HG03060 (cell line): Measurements from ENCODE around the gene MR1.

Experiments used
- ATAC-seq: cut with Tn5 transposase; IDR thresholded peaks from one replicate; pipeline ENCODE4 v1.9.1; 2021; ENCODE audit warnings: low read depth, moderate number of reproducible peaks; ENCODE audit not compliant: unreplicated experiment

MR1 gene

DNA sequence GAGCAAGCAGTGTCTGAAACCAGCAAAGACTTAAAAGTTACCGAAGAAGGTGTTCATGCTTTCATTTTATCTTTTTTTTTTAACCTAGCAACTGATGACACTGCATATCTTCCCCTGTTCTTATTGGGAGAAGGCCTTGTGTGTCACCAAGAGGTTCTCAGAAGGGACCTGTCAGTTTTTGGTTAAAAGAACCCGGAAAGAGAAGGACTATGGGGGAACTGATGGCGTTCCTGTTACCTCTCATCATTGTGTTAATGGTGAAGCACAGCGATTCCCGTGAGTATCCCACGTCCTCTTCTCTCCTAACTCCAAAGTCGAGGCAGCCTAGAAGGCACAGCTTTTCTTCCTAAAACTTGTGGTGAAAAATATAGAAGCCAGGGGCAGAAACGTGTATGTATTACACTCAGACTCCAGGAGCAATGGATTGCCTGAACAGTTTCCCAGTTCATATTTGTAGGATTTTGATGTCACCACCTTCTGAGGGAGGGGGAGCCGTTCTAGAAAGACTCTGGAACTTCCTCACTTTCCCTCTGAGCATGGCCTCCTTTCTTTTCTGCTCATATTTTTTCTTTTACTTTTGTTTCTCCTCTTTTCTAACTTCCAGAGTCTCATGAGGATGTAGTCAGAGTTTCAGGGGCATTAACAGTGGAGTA is at the start of gene MR1:
MR1 (plus strand) TSS at position 185 of the 653 bp plus-strand sequence; CDS start at position 210, 25 bp downstream.
- peak; percentile 96 for ATAC-seq

DNA sequence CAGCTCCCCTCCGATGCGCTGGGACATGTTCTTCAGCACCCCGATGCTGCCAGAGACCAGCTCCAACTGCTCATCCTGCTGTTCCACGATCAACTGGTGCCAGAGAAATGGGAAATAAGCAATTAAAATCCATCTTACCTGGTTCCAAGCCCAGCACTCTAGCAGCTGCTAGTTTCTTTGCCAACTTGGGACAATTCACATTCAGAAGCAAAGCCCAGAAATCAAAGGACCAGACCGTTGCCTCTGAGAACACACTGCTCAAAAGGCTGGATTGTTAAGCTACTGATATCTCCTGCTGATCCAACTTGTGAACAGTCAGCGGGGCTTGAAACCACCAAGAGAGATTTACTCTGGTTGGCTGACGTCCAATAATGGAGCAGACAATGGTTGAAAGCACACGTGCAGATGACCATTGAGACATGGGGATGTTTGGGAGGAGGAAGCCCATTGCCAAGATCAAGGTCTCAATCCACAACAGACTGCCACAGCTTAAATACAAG is 45.5 kb upstream of the MR1 start:
- ATAC-seq, result no peak

DNA sequence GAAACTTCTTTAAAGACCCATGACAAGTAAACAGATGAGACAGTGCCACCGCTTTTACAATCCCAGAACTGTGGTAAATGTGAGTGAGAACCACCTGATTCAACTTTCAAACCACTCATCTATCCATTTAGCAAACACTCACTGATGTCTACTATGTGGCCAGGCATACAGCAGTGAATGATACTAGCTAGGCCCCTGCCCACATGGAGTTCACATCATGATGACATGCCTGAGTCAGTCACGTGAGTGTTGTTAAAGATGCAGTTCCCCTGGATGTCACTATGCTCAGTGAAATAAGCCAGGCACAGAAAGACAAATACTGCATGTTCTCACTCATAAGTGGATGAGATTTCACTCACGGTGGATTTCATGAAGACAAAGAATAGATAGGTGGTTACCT is 39.5 kb upstream of the MR1 start:
- no peak for ATAC-seq

DNA sequence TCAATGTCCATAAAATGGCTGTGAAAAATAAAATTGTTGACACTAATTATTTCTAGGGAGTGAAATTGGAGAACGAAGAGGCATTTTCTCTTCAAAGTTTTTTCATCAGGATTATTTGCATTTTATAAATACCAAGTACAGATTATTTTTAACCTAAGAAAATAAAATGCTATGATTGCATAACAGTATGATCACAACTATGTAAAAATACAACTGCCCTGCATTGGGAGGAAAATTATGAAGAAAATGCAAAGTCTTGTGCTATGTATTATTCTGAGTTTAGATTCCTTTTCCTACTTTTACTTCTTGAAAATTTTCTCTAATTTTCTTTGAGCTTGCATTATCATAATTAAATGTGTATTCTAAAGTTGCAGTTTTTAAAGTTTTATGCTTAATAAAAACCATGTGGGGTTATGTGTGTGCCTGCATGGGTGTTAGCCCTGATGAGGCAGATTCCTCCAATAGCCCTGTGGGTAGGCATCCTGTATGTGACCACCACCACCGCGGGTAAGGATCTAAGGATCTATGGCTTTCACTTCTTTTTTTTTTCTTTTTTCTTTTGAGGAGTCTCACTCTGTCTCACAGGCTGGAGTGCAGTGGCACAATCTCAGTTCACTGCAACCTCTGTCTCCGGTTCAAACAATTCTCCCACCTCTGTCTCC is 35.8 kb upstream of the MR1 start:
- no peak for ATAC-seq

DNA sequence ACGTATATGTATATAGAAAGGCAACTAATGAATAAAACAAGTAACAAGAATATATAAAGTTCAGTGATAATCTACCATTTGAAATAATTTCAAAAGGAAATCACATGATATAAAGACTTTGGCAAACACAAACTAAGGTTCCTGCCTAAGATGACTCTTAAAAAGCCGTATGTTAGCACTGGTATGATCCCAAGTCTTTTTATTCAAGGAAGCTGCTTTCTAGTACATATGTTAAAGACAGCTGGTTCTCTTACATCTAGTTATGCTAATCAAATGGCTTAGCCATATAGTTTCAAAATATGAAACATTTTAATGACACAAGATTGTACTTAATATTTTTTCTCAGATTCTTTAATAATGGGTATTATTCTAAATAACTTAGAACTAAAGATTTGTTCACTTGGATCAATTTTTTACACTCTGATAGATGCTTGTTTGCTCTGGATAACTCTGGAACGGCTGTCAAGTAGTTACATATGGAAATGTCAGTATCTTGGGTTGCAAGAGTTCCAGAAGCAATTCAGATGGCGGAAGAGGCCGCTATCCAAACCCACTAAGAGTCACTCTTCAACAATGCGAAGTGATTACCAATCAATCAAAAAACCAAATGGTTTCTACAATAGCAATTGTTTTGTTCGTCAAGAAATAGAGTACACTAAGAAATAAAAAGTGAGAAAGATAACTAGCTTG is 32.5 kb upstream of the MR1 start:
- ATAC-seq, result no peak

DNA sequence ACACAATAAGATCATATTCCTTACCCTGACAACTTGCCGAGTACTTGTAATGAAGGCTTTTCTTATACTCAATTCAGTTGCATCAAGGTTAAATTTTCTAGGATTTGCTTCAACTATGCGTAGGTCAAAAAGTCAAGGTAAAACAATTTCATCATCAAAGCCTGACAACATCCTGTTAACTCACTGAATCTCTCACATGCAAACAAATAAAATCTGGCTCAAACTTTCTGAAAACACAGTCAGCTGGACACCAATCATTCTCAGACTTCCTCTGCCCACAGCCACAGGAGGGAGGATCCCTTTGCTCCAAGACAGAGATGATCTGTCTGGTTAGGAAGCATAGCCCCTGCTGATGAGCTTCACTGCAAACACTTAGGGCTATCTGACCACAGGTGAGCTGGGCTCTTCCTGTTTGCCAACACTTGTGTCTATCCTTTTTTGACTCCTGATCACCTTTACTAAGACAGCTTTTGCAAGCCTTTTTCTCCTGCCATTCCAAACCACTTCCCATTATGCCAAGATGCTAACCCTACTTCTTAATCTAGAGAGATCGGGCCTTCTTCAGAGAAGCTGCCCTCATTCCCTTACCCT is 31.1 kb upstream of the MR1 start:
- ATAC-seq, result no peak

DNA sequence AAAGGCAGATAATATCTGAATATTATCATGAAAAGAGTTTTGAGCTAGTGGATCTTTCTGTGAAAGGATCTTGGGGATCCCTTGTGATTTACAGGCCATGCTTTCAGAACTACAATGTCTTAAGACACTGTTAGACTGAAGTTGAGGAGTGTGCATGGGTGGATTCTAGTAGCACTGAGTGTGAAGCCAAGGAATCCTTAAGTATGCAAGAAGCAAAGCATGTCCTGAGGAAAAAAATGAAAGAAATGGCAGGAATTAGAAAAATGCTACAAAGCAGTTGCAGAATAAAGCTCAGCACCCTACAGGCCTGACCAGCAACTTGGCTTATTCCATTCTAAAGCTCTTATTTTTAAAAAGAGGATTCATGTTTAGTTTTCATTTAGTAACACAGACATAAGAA is 23.0 kb upstream of the MR1 start:
- ATAC-seq, result no peak

DNA sequence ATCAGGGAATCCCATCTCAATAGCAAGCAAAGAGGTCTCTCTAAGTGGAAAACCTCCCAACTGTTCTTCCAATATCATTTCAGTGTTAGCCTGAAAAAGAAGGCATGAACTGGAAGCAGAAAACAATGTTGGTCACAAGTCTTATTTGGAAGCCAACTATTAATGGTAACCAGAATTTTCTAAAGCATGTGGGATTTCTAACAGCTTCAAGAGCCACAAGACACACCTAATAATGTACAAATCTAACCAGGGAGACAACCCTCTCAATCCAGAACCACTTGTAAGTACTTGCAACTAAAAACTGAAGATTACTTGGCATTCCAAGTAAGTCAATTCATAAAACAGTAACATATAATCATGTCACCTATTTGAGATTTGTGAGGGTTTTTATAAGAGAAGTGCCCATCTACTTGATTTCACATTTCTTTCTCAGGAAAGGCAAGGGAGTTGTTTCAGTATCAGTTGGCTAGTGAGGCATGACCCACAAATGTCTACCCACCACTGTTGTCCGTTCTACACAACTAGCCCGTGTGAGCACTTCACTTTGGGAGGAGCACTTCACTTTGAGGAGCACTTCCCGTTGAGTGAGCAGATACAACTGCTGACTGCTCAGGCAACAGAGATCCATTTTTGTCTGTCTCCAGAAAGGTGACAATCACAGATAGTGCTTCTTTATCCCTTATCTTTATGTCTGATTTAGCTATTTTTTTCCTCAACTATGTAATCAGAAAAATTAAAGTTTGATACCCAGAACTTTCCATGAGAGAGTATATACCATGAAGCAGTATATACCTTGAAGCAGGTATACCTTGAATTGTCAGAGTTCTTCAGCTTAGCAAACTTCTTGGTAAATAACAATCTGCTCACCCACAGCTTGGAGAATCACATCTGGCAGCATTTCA is 22.2 kb upstream of the MR1 start:
- ATAC-seq, result no peak

DNA sequence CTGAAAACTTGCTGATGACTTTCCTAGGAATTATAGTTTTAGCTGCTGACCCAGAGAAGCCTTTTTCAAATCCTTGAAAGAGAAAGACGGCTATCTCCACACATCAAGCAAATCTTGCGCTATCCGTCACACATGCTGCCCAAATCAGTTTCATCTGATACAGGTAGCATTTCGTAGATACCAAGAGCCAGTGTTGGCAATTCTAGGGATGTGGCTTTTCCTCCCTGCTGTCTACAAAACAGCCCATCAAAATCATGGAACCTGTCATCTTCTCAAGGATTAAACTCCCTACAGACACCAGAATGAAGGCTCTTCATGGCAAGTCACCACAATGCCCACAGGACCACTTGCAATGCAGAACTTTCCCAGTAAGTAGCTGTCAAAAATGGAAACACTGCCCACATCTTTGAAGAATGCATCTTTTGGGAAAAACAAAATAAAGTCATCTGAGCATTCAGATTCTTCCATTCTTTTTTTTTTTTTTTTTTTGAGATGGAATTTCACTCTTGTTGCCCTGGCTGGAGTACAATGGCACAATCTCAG is 21.5 kb upstream of the MR1 start:
- ATAC-seq, result no peak

DNA sequence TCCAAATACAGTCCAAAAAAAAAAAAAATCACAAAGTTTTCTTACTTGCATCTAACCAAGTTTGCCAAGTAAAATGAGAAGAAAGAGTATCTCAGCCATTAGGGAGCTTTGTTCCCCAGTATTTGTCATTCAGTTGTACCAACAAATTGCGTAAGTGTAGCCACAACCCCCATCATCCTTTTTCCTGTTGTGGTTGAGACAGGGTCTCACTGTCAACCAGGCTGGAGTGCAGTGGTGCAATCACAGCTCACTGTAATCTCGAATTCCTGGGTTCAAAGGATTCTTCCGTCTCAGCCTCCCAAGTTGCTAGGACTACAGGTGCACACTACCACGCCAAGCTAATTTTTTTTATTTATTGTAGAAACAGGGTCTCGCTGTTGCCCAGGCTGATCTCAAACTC is 20.6 kb upstream of the MR1 start:
- no peak for ATAC-seq

DNA sequence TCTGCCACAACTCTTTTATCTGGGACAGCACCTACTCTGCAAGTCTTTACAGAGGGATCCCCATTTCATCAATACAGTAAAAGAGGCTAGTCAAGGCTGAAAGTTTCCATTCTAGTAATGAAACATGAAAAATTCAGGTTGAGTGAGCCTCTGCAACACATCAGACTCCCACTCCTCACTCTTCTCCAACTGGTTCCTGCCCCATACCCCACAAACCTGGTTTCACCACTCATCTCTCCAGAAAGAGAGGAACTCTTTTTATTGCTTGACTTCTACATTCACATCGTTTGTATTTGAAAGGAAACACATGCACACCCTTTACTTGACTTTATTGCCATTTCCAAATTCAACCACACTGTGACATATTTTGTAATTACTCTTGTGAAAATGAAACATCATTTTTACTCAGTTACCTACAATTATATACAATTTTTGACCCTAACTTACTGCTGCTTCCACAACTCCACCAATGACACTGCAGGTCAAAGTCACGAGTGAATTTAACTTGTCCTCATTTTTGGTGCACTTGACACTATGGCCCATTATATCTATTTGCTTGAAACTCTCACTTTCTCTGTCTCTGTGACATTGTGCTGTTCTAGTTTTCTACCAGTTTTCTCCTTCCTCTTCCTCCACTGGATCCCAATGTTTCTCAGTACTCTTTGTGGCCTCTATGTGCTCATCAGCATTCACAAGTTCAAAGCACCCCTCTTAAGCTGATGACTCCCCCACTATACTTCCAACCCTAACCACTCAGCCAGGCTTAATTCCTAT is 19.1 kb upstream of the MR1 start:
- no peak for ATAC-seq

DNA sequence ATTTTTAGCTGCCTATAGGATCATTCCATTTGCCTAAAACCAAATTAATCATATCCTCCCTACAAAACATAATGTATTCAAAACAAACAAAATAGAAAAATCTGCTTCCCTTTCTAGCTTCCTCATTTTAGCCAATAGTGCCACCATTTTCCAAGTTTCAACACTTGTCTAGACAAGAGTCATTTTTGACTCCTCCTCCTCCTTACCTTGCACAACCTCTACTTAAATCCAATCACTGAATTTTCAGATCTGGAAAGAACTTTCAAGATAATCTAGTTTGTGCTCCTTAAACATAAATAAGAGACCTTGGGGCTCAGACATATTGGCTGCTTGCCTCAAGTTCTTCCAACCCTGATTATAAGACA is 18.6 kb upstream of the MR1 start:
- no peak for ATAC-seq

DNA sequence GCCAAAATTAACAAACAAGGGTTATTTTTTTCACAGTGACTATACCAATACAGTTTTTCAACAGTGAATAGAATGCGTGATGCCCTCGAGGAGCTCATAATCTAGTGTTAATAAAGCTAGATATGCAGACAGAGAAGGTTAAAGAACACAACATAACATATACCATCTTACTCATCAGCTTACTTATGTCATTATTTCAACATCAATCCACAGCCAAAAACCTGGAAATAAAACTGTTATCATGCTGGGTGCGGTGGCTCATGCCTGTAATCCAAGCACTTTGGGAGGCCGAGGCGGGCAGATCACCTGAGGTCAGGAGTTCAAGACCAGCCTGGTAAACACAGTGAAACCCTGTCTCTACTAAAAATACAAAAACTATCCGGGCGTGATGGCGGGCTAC is 17.2 kb upstream of the MR1 start:
- no peak for ATAC-seq

DNA sequence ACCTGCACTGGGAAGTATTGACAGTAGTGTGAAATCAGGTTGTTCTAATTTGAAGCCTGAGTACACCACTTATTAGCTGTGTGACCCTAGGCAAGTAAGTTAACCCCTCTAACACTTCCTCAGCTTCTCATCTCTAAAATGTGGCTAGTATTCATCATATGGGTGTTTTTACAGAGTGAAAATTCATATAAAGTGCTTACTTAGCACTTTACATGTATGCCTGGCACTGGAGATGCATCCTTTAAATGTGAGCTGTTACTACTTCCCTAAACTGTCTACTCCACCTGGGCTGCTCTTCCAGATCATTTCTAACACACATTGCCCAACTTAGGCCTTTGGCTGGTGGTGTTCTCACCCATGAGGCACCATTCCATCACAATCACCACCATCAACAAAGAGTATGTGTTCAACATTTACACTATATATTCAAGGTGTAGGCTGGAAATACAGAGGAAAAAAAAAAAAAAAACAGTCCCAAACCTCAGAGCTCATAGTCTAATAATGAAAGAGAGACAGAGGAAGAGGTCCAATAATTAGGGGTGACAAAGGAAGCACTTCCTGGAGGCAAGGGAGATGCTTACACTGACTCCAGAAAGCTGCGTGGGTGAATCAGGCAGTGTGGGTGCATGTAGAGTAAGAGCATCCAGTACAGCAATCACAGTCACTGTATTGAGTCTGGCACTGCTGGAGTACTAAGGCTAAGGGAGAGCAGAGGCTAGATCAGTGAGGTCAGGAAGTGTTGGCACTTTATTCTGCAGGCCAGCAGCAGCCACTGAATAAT is 14.7 kb upstream of the MR1 start:
- ATAC-seq, result no peak

DNA sequence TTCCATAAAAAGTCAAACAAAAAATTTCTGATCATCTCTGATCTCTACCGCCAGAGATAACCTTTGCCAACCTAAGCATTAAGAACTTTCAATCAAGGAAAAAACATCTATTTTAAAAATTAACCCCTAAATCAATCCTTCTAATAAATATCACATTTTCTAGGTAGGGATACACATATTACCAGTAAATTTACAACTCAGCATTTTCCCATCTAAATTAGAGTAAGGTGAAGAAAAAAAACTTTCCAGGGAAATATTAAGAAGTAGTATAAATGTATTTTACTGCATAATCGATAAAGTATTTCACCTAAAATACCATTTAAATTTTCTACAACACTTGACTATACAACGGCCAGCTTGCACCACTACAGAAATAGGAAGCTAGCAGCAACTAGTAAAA is 12.6 kb upstream of the MR1 start:
- ATAC-seq, result no peak

DNA sequence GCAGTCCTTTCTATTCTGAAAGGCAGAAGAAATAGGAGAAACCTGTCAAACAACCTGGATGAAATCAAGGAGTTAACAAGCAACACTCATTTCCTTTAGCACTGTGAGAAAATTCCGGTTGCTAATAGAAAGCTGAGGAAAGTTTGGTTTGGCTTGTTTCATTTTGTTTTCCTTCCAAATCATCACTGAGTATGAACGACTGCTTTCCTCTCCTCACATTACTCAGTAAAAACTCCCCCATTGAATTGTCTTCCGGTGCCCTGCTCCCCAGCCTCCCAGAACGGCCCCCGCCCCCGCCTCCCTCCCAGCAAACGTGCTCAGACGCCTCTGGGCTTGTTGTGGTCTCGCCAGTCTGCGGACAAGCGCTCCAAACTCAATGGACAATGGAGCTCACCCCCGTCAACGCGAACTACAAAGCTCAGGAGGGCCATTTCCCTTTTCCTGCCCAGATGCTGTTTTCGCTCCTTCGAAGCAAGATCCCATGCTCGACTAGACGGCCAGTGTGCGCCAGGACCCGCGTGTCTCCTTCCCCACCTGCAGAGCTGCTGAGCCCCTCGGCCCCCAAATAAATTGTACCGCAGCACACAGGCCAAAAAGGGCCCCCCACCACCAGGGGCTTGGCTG is 11.9 kb upstream of the MR1 start:
- no peak for ATAC-seq

DNA sequence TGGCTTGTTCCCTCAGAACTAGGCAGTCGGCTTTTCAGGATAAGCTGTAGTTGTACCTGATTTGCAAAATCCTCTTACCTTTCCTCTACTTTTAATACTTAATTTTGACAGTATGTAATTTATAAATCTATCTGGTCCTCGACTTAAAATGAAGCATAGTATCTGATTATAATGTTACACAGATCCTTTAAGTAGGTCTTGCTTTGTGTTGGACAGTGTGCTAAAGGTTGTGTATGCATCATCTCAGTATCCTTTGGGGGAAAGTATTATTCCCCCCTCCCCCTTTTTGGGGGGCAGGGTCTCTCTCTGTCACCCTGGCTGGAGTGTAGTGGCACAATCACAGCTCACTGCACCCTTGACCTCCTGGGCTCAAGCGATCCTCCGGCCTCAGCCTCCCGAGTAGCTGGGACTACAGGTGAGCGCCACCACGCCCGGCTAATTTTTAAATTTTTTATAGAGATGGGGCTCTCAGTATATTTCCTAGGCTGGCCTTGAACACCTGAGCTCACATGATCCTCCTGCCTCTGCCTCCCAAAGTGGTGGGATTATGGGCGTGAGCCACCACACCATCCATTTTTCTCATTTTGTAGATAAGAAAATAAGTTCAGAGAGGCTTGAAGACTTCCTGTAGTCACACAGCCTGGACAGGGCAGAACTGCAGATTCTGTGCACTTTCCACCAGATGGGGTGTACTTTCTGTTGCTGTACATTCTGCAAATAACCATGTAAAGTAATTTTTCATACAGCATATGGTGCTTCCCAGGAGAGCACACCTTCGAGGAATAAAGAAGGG is 10.3 kb upstream of the MR1 start:
- ATAC-seq, result no peak
